ENCODE results near the gene GJE1.

DNA sequence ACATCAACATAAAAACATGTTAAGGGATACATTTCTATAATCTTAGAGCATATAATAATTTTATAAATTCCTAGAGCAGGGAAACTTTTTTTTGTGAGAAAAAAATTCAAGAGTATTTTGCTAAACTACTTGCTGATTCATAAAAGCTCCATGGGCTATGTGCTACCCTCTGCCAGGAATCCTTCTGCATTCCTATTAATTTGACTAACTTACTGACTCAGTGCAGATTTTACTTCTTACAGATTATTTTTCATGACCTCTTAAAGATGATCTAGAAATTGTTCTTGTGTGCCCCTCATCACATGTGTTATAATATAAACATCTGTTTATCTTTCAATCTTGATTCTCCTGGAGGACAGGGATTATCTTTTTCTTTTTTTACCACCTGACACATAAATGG, 20.0 kb downstream of the GJE1 start:
- TF ChIP-seq, protein P1, sequence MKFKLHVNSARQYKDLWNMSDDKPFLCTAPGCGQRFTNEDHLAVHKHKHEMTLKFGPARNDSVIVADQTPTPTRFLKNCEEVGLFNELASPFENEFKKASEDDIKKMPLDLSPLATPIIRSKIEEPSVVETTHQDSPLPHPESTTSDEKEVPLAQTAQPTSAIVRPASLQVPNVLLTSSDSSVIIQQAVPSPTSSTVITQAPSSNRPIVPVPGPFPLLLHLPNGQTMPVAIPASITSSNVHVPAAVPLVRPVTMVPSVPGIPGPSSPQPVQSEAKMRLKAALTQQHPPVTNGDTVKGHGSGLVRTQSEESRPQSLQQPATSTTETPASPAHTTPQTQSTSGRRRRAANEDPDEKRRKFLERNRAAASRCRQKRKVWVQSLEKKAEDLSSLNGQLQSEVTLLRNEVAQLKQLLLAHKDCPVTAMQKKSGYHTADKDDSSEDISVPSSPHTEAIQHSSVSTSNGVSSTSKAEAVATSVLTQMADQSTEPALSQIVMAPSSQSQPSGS (IDR thresholded peaks at IDR 0.05; ENCODE audit: low read length), result no peak
- TF ChIP-seq SPI1 (IDR thresholded peaks at IDR 0.05; ENCODE audit: borderline replicate concordance, insufficient read depth, low read depth, low read length), result no peak
- TF ChIP-seq, protein P2, sequence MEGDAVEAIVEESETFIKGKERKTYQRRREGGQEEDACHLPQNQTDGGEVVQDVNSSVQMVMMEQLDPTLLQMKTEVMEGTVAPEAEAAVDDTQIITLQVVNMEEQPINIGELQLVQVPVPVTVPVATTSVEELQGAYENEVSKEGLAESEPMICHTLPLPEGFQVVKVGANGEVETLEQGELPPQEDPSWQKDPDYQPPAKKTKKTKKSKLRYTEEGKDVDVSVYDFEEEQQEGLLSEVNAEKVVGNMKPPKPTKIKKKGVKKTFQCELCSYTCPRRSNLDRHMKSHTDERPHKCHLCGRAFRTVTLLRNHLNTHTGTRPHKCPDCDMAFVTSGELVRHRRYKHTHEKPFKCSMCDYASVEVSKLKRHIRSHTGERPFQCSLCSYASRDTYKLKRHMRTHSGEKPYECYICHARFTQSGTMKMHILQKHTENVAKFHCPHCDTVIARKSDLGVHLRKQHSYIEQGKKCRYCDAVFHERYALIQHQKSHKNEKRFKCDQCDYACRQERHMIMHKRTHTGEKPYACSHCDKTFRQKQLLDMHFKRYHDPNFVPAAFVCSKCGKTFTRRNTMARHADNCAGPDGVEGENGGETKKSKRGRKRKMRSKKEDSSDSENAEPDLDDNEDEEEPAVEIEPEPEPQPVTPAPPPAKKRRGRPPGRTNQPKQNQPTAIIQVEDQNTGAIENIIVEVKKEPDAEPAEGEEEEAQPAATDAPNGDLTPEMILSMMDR (IDR thresholded peaks at IDR 0.05 in 2 of 3, conservative IDR thresholded peaks at IDR 0.05 in 1 of 3; ENCODE audit: control insufficient read depth in 2 of 3, extremely low read depth in 1 of 3, insufficient read depth in 1 of 3, low read depth in 3 of 3, low read length in 3 of 3), result no peak
- no peak for TF ChIP-seq MXI1 (IDR thresholded peaks at IDR 0.05; ENCODE audit: low read depth, low read length)
- TF ChIP-seq POLR2A (IDR thresholded peaks at IDR 0.05; ENCODE audit: low read depth, low read length), result no peak
- TF ChIP-seq ZSCAN29 (IDR thresholded peaks at IDR 0.05), result no peak
